Ovary (tissue), 9 donors: ENCODE data around the gene GALNT13. TPM values are rescaled to one million over a fixed set of nuclear protein-coding genes. Genes with fewer than 3 reads are reported as not detected.

ENCODE experiments used
- DNase-seq, 5 donors: peaks; one replicate each; pipeline ENCODE4 v3.0.0-alpha.2; 2019 to 2020
- H3K27ac ChIP-seq, 2 donors: fragments of 200-600 bp; one replicate each; pipeline versions ENCODE4 v1.5.1 to v1.8.0; 2019 to 2022
- H3K27me3 ChIP-seq: fragments of 200-600 bp; one replicate; pipeline ENCODE4 v1.8.0; 2022
- H3K36me3 ChIP-seq: fragments of 200-600 bp; sonication (generic); one replicate; pipeline ENCODE4 v1.5.1; 2019
- H3K4me1 ChIP-seq: one replicate; pipeline ENCODE4 v1.8.1; 2013; ENCODE audit warnings: mild to moderate bottlenecking, moderate library complexity; ENCODE audit not compliant: insufficient read depth
- H3K4me3 ChIP-seq: fragments of 200-600 bp; sonication (generic); one replicate; pipeline ENCODE4 v1.5.1; 2017
- H3K9me3 ChIP-seq, 2 donors: fragments of 200-600 bp in 1 of 2; sonication (generic) in 1 of 2; one replicate each; pipeline versions ENCODE4 v1.5.1 to v1.8.1; 2013 to 2019; ENCODE audit warnings: mild to moderate bottlenecking in 1 of 2, moderate library complexity in 1 of 2
- CTCF ChIP-seq, 3 donors: fragments of 450-650 bp in 2 of 3; fragments of 200-600 bp in 1 of 3; IDR thresholded peaks; one replicate each; pipeline versions ENCODE4 v1.5.1 to v1.8.0; 2016 to 2022; ENCODE audit warnings: antibody characterized with exemption in 3 of 3, mild to moderate bottlenecking in 1 of 3
- EP300 ChIP-seq: sonication (generic); formaldehyde crosslinking; IDR thresholded peaks from one replicate; pipeline ENCODE4 v1.6.1; 2017; ENCODE audit warnings: antibody characterized with exemption
- POLR2A ChIP-seq: fragments of 450-650 bp; IDR thresholded peaks from one replicate; pipeline ENCODE4 v1.6.1; 2017; ENCODE audit warnings: antibody characterized with exemption, mild to moderate bottlenecking, moderate library complexity
- WGBS, 3 donors: extraction: QIAGEN DNeasy Blood & Tissue Kit in 1 of 3; methylation state at CpG; one replicate each; pipeline versions ENCODE4 v1.1.5 to v1.1.7; 2013 to 2017; 5-methylcytosine and 5-hydroxymethylcytosine counted together
- intact Hi-C, 4 donors: fragments of 100-400 bp; cut with DNase I; formaldehyde crosslinking; loops; one replicate each; pipeline versions ENCODE4 v1.11.0 to v1.15.1; 2022 to 2023
- polyA plus RNA-seq, 2 donors: library from polyadenylated mRNA; stranded (reverse); fragments of 200-250 nt in 1 of 2; fragments of 350-450 nt in 1 of 2; fragmentation: Illumina TruSeq in 1 of 2; extraction: RNeasy Lipid Tissue Mini Kit (QIAGEN cat#74804) in 1 of 2; gene quantifications; one replicate each; pipeline ENCODE4 v1.2.3, GENCODE V29; 2013 to 2014
- total RNA-seq, 7 donors: library from RNA; depleted of rRNA in 2 of 7; stranded (reverse); fragments of >200 nt in 2 of 7; fragmentation: NEBNext Ultra II Directional in 3 of 7; extraction: Animal tissue kit (Norgen Biotek cat#: 25700) in 3 of 7; gene quantifications; one replicate each; pipeline versions ENCODE4 v1.1.0 to v1.2.4, GENCODE V29; 2016 to 2023
- donor health status: DM: no; HTN: no; CAD: no; lungs with moderate emphysema.
- donor health status: DM: no; HTN: no; CAD: no.
- donor health status: Bipolar disorder and iron deficiency.
- donor health status: DM: yes; HTN: yes; CAD: no.
- donor health status: DM: no; HTN: no; CAD: no.
- donor health status: DM: yes; HTN: yes; CAD: no.

GALNT13 gene
- total and polyA plus RNA-seq, 9 donors: 0.22 to 4.7 (median 1.1) TPM; not detected in 1

DNA sequence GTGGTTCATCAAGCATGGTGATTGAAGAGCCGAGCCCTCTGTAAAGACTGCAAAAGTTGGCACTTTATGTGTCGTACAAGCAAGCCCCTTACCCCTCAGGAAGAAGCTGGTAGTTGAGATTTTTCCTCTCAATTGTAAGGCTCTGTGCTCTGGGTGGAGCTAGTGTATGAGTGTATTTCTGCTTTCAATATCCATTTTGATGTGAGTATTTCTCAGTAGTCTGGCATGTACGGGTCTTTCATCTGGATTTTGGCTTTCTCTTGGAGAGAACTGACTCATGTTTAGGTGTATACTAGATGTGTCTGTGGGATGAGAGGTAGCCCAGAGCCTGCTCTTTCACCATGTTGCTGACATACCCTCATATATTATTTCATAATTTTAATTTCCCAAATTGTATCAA lies 420.2 kb downstream of the GALNT13 start:
- intact Hi-C loops: no loop called here
- no peak for DNase-seq
- 75 to 84% (median 80%) methylated on average over 3 of the region's 3 CpGs for WGBS, 3 donors
- Histone ChIP-seq H3K4me3 (no peak overlapping the region), H3K36me3 (no peaks in the 10 kb centered on the region), H3K9me3 (no peaks in the 10 kb centered on the region), H3K27ac (no peak overlapping the region), H3K4me1 (no peaks in the 10 kb centered on the region), H3K27me3 (no peaks in the 10 kb centered on the region)
- TF ChIP-seq CTCF (IDR thresholded peaks at IDR 0.05) (no peak), POLR2A (no peak), EP300 (no peak)

GRCh38 chr2:154293864-154294263 lies 422.1 kb downstream of the GALNT13 start:
- Histone ChIP-seq H3K27me3 (no peaks in the 10 kb centered on the region), H3K27ac (no peak overlapping the region), H3K9me3 (no peaks in the 10 kb centered on the region), H3K4me1 (no peaks in the 10 kb centered on the region), H3K4me3 (no peak overlapping the region), H3K36me3 (no peaks in the 10 kb centered on the region)
- DNase-seq: no peak
- intact Hi-C loops: no loop called here
- TF ChIP-seq EP300: no peak

- intact Hi-C loops: no loop called here
- no peak for DNase-seq
- WGBS, 3 donors: 42 to 60% (median 53%) methylated on average over 3 of the region's 3 CpGs
- Histone ChIP-seq H3K9me3 (no peaks in the 10 kb centered on the region), H3K27me3 (no peaks in the 10 kb centered on the region), H3K36me3 (no peaks in the 10 kb centered on the region), H3K27ac (no peak overlapping the region), H3K4me3 (no peak overlapping the region), H3K4me1 (no peaks in the 10 kb centered on the region)
- TF ChIP-seq EP300 (no peak), CTCF (IDR thresholded peaks at IDR 0.05) (no peak), POLR2A (no peak)
Measured at GRCh38 chr2:154306266-154306970, 434.7 kb downstream of the GALNT13 start.

DNA sequence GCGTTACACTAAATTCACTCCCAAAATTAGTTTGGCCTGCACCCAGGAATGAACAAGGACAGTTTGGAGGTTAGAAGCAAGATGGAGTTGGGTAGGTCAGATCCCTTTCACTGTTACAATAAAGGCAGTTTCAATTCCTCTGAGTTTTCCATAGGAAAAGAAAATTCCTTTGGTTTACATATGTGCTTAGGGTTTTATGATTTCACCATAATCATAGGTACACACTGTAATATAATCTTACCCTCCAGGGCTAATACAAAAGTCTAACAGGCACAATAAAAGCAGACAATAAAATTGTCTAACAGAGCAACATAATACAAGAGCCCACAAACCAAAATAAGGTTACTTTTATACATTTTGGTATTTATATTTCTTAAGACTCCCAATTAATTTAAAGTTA lies 435.3 kb downstream of the GALNT13 start:
- TF ChIP-seq POLR2A (no peak), EP300 (no peak), CTCF (IDR thresholded peaks at IDR 0.05) (no peak)
- 5 to 12% (median 11%) methylated on average over 1 of the region's 1 CpG for WGBS, 3 donors

DNA sequence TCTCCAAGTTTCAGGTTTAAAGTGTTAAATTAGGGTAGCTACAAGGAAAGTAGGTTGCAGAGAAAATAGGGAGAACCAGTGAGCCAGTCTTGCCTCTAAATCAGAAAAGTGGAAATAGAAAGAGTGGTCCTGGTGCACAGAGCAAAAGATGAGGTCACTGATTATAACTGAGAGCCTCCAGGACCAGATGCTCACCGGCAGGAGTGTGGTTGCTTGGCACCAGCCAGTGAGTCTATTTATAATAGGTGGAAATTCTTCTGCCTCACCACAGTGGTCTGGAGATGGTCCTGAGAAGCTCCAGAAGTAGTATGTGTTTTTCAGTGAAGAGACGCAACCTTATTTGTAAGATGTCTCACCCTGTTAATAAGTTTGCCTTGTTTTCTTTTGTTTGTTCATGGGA lies 452.9 kb downstream of the GALNT13 start:
- 80 to 85% (median 84%) methylated on average over 2 of the region's 2 CpGs for WGBS, 3 donors
- intact Hi-C loops: no loop called here
- DNase-seq: no peak
- H3K9me3 ChIP-seq: no peaks in the 10 kb centered on the region
- no peak for TF ChIP-seq EP300
- TF ChIP-seq CTCF (IDR thresholded peaks at IDR 0.05): no peak
- TF ChIP-seq POLR2A: no peak
- no peak overlapping the region for H3K4me3 ChIP-seq
- no peaks in the 10 kb centered on the region for H3K27me3 ChIP-seq
- H3K36me3 ChIP-seq: no peaks in the 10 kb centered on the region
- no peaks in the 10 kb centered on the region for H3K4me1 ChIP-seq
- H3K27ac ChIP-seq: no peak overlapping the region

More for the DNA sequence above, 435.3 kb downstream of the GALNT13 start:
- Histone ChIP-seq H3K27me3 (no peaks in the 10 kb centered on the region), H3K36me3 (no peaks in the 10 kb centered on the region), H3K9me3 (no peaks in the 10 kb centered on the region), H3K4me3 (no peak overlapping the region), H3K27ac (no peak overlapping the region), H3K4me1 (no peaks in the 10 kb centered on the region)
- intact Hi-C loops: no loop called here
- no peak for DNase-seq
